ENCODE results near the gene MESP2.

DNA sequence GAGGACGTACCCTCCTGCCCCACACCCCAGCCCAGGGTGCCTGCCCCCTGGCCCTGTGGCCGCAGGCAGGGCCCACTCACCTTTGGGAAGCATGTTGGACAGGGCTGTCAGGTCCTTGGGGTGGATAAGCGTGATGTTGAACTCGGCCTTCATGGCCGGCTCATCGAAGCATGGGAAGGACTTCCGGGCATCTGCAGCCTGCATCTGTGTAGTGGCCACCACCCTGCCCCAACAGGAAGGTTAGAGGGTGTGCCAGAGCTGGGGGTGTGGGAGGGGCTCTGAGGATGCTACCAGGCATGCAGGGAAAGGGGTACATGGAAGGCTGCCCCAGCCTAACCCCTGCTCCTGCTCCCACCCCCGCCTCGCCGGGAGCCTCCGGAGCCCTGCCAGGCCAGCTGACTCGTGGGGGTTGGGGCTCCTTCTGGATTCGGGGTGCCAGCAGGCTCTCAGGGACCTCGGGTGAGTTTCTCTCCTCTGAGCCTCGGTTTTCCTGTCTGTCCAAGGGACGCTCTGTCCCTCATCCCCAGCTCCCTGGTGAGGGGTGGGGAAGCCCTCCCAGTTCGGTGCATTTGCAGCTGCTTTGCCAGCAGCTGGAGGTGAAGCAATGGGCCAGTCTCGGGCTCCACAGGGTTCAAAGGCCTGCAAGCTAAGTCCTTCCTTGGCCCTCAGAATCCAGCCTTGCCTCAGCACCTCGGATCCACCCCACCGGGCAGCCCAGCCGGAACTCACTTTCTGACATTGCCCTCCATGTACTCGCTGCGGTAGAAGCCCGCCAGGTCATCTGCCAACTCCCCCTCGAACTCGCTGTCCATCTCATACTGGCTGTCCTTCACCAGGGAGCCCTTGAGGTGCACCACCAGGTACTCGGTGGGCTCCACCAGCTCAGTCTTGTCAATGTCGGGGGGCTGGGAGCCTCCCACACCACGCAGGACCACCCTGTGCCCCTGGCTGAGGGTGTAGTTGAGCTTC, 29.4 kb downstream of the MESP2 start:
- TF ChIP-seq CTCF (IDR thresholded peaks at IDR 0.05; ENCODE audit: low read depth, low read length, missing input control) (no peak), JUND (IDR thresholded peaks at IDR 0.05) (no peak)

Measured in liver (tissue), 3 donors.